PC-3 (cell line): ENCODE results near the gene AGL.

Experiments
- EZH2 ChIP-seq: fragments of 300-600 bp; sonication (generic); IDR thresholded peaks from one replicate; pipeline ENCODE4 v1.6.1; 2017; ENCODE audit warnings: antibody characterized with exemption, mild to moderate bottlenecking, low read length; ENCODE audit not compliant: unreplicated experiment
- EZH2phosphoT487 ChIP-seq: fragments of 300-600 bp; sonication (generic); IDR thresholded peaks from 2 replicates; pipeline ENCODE4 v1.6.1; 2018; ENCODE audit warnings: mild to moderate bottlenecking, antibody characterized with exemption, low read length, borderline replicate concordance
- TF ChIP-seq, protein P1 (sequence below): fragments of 300-600 bp; sonication (generic); conservative IDR thresholded peaks from 2 replicates; pipeline ENCODE4 v1.5.1; 2017; ENCODE audit warnings: antibody characterized with exemption, low read depth, mild to moderate bottlenecking, low read length

DNA sequence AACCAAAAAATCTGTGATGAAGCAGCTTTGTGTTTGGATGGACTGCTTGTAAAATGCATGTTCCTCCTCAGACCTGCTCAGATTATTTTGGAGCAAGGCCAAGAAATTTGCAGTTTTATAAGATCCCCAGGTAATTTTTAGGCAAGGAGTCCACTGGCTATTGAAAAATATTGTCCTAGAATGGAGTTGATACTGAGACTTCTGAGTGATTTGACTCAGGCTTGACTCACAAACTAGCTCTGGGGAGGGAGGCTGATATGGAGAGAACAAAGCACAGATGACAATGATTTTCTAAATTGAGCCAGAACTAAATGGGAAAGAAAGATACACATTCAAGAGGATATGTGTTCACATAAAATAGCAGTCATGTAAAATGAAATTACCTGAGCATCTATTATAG is 36.7 kb downstream of the AGL start:
- TF ChIP-seq, protein P1, sequence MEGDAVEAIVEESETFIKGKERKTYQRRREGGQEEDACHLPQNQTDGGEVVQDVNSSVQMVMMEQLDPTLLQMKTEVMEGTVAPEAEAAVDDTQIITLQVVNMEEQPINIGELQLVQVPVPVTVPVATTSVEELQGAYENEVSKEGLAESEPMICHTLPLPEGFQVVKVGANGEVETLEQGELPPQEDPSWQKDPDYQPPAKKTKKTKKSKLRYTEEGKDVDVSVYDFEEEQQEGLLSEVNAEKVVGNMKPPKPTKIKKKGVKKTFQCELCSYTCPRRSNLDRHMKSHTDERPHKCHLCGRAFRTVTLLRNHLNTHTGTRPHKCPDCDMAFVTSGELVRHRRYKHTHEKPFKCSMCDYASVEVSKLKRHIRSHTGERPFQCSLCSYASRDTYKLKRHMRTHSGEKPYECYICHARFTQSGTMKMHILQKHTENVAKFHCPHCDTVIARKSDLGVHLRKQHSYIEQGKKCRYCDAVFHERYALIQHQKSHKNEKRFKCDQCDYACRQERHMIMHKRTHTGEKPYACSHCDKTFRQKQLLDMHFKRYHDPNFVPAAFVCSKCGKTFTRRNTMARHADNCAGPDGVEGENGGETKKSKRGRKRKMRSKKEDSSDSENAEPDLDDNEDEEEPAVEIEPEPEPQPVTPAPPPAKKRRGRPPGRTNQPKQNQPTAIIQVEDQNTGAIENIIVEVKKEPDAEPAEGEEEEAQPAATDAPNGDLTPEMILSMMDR = no peak
- TF ChIP-seq EZH2phosphoT487 = no peak
- no peak for TF ChIP-seq EZH2
